Left ventricle myocardium inferior (tissue), 1 donor: ENCODE measurements around the gene FANCF. TPM values are rescaled to one million over a fixed set of nuclear protein-coding genes. Genes with fewer than 3 reads are reported as not detected.

Experiments used
- DNase-seq: peaks from one replicate; pipeline ENCODE4 v3.0.0-alpha.2; 2020
- H3K27ac ChIP-seq: fragments of 200-600 bp; replicated peaks from 2 replicates; pipeline ENCODE4 v1.8.0; 2021
- H3K27me3 ChIP-seq: fragments of 200-600 bp; 2 replicates; pipeline ENCODE4 v1.8.0; 2021; ENCODE audit warnings: low read depth
- H3K36me3 ChIP-seq: fragments of 200-600 bp; 2 replicates; pipeline ENCODE4 v1.8.0; 2021
- H3K4me1 ChIP-seq: fragments of 200-600 bp; 2 replicates; pipeline ENCODE4 v1.8.0; 2021
- H3K4me3 ChIP-seq: fragments of 200-600 bp; 2 replicates; pipeline ENCODE4 v1.8.0; 2021; ENCODE audit warnings: mild to moderate bottlenecking, moderate library complexity
- H3K9me3 ChIP-seq: fragments of 200-600 bp; replicated peaks from 2 replicates; pipeline ENCODE4 v1.8.0; 2021
- intact Hi-C: fragments of 100-400 bp; cut with micrococcal nuclease; formaldehyde crosslinking; loops from one replicate; pipeline ENCODE4 v1.11.0; 2022
- total RNA-seq: library from RNA; stranded (reverse); fragmentation: NEBNext Ultra II Directional; extraction: Animal tissue kit (Norgen Biotek cat#: 25700); gene quantifications from one replicate; pipeline ENCODE4 v1.2.1, GENCODE V29; 2021
- TF ChIP-seq, protein P1 (sequence below): fragments of 200-600 bp; IDR thresholded peaks from 2 replicates; pipeline ENCODE4 v1.8.0; 2021; ENCODE audit warnings: antibody characterized with exemption, mild to moderate bottlenecking, borderline replicate concordance
- donor health status: DM: no; HTN: yes; CAD: no; lungs with severe emphysema.

The FANCF gene
- total RNA-seq, 1 donor from 2014 or later = 5.3 TPM

GRCh38 chr11:22634897-22635629, 9.4 kb upstream of the FANCF start:
- Histone ChIP-seq H3K36me3 (no peaks in the 10 kb centered on the region), H3K4me3 (no peak overlapping the region), H3K27me3 (no peaks in the 10 kb centered on the region), H3K9me3 (no peaks in the 10 kb centered on the region), H3K27ac (no peak overlapping the region), H3K4me1 (peaks cover 5% of the 10 kb centered on the region)
- intact Hi-C loops = no loop called here
- DNase-seq = no peak
- TF ChIP-seq, protein P1, sequence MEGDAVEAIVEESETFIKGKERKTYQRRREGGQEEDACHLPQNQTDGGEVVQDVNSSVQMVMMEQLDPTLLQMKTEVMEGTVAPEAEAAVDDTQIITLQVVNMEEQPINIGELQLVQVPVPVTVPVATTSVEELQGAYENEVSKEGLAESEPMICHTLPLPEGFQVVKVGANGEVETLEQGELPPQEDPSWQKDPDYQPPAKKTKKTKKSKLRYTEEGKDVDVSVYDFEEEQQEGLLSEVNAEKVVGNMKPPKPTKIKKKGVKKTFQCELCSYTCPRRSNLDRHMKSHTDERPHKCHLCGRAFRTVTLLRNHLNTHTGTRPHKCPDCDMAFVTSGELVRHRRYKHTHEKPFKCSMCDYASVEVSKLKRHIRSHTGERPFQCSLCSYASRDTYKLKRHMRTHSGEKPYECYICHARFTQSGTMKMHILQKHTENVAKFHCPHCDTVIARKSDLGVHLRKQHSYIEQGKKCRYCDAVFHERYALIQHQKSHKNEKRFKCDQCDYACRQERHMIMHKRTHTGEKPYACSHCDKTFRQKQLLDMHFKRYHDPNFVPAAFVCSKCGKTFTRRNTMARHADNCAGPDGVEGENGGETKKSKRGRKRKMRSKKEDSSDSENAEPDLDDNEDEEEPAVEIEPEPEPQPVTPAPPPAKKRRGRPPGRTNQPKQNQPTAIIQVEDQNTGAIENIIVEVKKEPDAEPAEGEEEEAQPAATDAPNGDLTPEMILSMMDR = no peak

DNA sequence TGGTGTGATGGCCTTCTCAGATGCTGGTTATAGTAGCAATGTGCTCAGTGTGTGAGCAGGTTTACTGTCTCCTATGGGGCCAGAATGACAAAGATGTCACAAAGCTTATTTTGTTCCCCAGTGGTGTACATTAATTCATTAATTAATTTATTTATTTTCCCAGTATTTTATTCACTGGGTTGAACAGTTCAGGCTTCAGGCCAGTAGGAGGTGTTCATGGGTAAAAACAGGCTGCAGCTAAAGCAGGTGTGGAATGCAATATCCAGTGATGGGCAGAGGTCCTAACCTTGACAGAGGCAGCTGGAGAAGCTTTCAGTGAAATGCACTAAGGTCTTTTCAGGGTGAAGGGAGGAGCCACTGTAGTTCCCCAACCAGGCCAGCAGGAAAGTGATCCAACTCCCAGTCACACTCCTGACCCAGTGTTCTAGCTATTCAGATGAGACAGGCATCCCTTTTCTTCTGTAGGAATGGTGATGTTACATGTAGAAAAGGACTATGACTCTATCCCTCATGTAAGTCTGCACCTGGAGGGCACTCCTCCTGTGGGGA, 7.8 kb upstream of the FANCF start:
- Histone ChIP-seq H3K4me3 (no peak overlapping the region), H3K9me3 (no peaks in the 10 kb centered on the region), H3K27ac (no peak overlapping the region), H3K4me1 (peaks cover 5% of the 10 kb centered on the region), H3K27me3 (no peaks in the 10 kb centered on the region), H3K36me3 (no peaks in the 10 kb centered on the region)
- DNase-seq = no peak
- intact Hi-C loops = no loop called here
- TF ChIP-seq, protein P1 = no peak

DNA sequence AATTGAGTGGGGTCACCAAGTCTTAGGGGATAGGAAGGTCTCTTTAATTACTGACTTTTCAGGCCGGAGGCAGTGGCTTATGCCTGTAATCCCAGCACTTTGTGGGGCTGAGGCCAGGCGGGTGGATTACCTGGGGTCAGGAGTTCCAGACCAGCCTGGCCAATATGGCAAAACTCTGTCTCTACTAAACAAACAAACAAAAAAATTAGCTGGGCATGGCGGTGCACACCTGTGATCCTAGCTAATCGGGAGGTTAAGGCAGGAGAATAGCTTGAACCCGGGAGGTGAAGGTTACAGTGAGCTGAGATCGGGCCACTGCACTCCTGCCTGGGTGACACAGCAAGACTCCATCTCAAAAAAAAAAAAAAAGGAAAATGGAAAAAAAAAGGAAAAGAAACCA, 1.8 kb upstream of the FANCF start:
- Histone ChIP-seq H3K4me3 (no peak overlapping the region), H3K27ac (no peak overlapping the region), H3K36me3 (no peaks in the 10 kb centered on the region), H3K27me3 (no peaks in the 10 kb centered on the region), H3K9me3 (no peaks in the 10 kb centered on the region), H3K4me1 (peaks cover 28% of the 10 kb centered on the region)
- DNase-seq = no peak
- TF ChIP-seq, protein P1 = no peak
- intact Hi-C loops = no loop called here

DNA sequence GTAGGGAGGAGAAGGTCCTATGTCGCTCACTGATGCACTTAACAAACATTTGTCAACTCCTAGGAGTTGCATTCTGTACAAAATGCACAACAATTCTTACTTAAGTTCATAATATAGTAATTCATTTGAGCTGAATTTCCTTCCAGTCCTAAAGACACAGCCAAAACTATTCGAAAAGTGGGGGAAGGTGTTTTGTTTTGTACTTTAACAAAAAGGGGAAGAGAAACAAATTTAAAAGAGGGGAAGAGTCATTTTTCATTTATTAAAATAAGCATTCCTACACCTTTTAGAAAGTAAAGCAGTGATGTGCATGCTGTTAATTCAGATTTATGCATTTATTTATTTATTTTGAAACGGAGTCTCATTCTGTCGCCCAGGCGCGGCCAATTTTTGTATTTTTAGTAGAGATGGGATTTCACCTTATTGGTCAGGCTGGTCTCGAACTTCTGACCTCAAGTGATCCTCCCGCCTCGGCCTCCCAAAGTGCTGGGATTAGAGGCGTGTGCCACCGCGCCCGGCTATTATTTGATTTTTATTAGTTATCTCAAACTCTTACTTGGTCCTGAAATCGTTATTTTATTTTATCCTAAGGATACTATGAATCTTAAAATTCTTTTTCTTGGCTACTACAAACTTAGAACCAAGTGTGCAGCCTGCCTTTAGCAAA, 1.1 kb upstream of the FANCF start:
- intact Hi-C loops = no loop called here
- Histone ChIP-seq H3K27ac (peak overlapping the region; percentile 93), H3K4me1 (peaks cover 28% of the 10 kb centered on the region), H3K9me3 (no peaks in the 10 kb centered on the region), H3K36me3 (no peaks in the 10 kb centered on the region), H3K4me3 (peak overlapping the region; percentile 83), H3K27me3 (no peaks in the 10 kb centered on the region)
- no peak for DNase-seq
- TF ChIP-seq, protein P1 = no peak

DNA sequence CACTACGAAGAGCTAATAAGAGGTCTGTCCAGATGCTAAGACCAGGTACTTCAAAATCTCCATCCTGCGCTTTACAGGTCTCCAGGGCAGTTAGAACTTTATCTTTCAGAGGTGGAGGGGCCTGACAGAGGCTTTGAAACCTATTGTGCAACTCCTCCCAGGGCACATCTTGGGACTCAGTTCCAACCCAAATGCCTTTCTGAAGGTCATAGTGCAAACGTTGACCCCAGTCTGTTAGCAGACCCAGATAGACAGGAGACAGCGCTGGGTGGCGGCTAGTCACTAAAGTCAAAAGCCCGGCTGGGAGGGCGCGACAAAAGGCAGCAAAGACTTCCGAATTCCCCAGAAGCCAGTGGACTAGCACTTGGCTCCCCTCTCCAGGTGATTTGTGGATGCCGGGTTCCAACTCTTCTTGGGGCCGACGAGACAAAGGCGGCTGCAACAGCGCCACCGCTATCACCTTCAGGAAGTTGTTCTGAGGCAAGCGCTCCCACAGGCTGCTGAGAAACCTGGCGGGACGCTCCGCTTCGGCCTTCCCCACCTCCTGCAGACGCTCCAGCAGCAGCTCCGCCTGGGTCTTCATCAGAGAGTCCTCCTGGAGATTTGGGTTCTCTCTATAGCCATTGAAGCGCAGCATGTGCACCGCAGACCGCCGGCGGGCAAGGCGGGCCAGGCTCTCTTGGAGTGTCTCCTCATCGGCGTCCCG, 728 bp downstream of the FANCF start:
- TF ChIP-seq, protein P1 = peak; percentile 60
- peak; percentile 56 for DNase-seq
- no peaks in the 10 kb centered on the region for H3K27me3 ChIP-seq
- no peaks in the 10 kb centered on the region for H3K9me3 ChIP-seq
- peaks cover 28% of the 10 kb centered on the region for H3K4me1 ChIP-seq
- no peaks in the 10 kb centered on the region for H3K36me3 ChIP-seq
- H3K27ac ChIP-seq = peak overlapping the region; percentile 93
- peak overlapping the region; percentile 83 for H3K4me3 ChIP-seq
- intact Hi-C loops = no loop called here
